Heart right ventricle (tissue), 16 donors: Measurements from ENCODE around the gene SSX3. TPM values are rescaled to one million over a fixed set of nuclear protein-coding genes. Genes with fewer than 3 reads are reported as not detected.
"Not testable (repeated sequence)": the region's sequence is repeated elsewhere in the genome, so short reads cannot be mapped to it uniquely, and the experiment has no call there.

ENCODE experiments used
- ATAC-seq, 8 donors: fragments of 200-7000 bp; cut with Tn5 transposase; one replicate each; pipeline ENCODE4 v1.9.1; 2020; ENCODE audit warnings: mild to moderate bottlenecking in 8 of 8, moderate library complexity in 8 of 8, moderate number of reproducible peaks in 1 of 8
- DNase-seq, 2 donors: peaks; one replicate each; pipeline ENCODE4 v3.0.0-alpha.2; 2020
- H3K27ac ChIP-seq, 10 donors: fragments of 200-600 bp; sonication (generic) in 2 of 10; one replicate each; pipeline versions ENCODE4 v1.5.0 to v1.8.0; 2020 to 2022; ENCODE audit warnings: mild to moderate bottlenecking in 3 of 10
- H3K27me3 ChIP-seq, 7 donors: fragments of 200-600 bp; one replicate each; pipeline ENCODE4 v1.8.0; 2021 to 2022; ENCODE audit warnings: mild to moderate bottlenecking in 2 of 7
- H3K36me3 ChIP-seq, 9 donors: fragments of 200-600 bp; sonication (generic) in 1 of 9; one replicate each; pipeline versions ENCODE4 v1.5.0 to v1.8.0; 2020 to 2022; ENCODE audit warnings: mild to moderate bottlenecking in 2 of 9
- H3K4me1 ChIP-seq, 9 donors: fragments of 200-600 bp; sonication (generic) in 1 of 9; one replicate each; pipeline versions ENCODE4 v1.5.0 to v1.8.0; 2020 to 2022; ENCODE audit warnings: mild to moderate bottlenecking in 4 of 9
- H3K4me3 ChIP-seq, 10 donors: fragments of 200-600 bp; sonication (generic) in 2 of 10; one replicate each; pipeline versions ENCODE4 v1.5.0 to v1.8.0; 2020 to 2022; ENCODE audit warnings: mild to moderate bottlenecking in 7 of 10, moderate library complexity in 2 of 10
- H3K9me3 ChIP-seq, 11 donors: fragments of 200-600 bp in 10 of 11; sonication (generic) in 2 of 11; one replicate each; pipeline versions ENCODE4 v1.5.0 to v1.8.0; 2013 to 2022; ENCODE audit warnings: mild to moderate bottlenecking in 2 of 11, control low read depth in 1 of 11, moderate library complexity in 1 of 11
- WGBS, 2 donors: extraction: QIAGEN DNeasy Blood & Tissue Kit; methylation state at CpG; one replicate each; pipeline ENCODE4 v1.1.7; 2013; ENCODE audit warnings: inconsistent platforms in 1 of 2; 5-methylcytosine and 5-hydroxymethylcytosine counted together
- intact Hi-C, 10 donors: fragments of 100-400 bp; cut with DNase I; formaldehyde crosslinking; loops; one replicate each; pipeline versions ENCODE4 v1.11.1 to v1.14.2; 2022
- long read RNA-seq, 3 donors: library from polyadenylated mRNA; unstranded; transcript quantifications; one replicate each; pipeline ENCODE4 v2.0.0, GENCODE V29; 2020 to 2021
- polyA plus RNA-seq, 2 donors: library from polyadenylated mRNA; stranded (reverse); fragments of 200-250 nt; gene quantifications; one replicate each; pipeline ENCODE4 v1.2.3, GENCODE V29; 2013
- total RNA-seq, 10 donors: library from RNA; stranded (reverse); fragmentation: NEBNext Ultra II Directional in 3 of 10; extraction: Animal tissue kit (Norgen Biotek cat#: 25700) in 3 of 10; gene quantifications; one replicate each; pipeline versions ENCODE4 v1.2.1 to v1.2.4, GENCODE V29; 2021 to 2023
- donor health status: Arrhythmogenic right ventricular cardiomyopathy.
- donor health status: ischemic (EF 13 %, LVEDD 7.1; RV severe dilation, severe dysfunction).
- donor health status: healthy with polysubstance abuse.
- donor health status: DM: no; HTN: yes; CAD: no.
- donor health status: DM: no; HTN: no; CAD: no.
- donor health status: ischemic (EF 25% LVEDD 6.9; RV normal size, moderate dysfunction).
- donor health status: ischemic (EF 25% LVEDD 5.7; RV mildly dilated, moderate dysfunction).
- donor health status: healthy.
- donor health status: DM: yes; HTN: yes; CAD: no.
- donor health status: Ischemic cardiomyopathy.
- donor health status: ischemic (EF 35%, LVEDD 5.7; RV mildly dilated, moderate dysfunction).
- donor health status: nonischemic (EF 11% LVEDD 7.7; RV severe dilation, severe dysfunction).
- donor health status: DM: yes; HTN: yes; CAD: no.
- donor health status: PGD.
- donor health status: ischemic (EF 29% LVEDD 5.4; RV normal size, mild dysfunction).
- donor health status: nonischemic (EF 23%, LVEDD 6.1; RV moderate dilation, normal function).

SSX3 gene, protein sequence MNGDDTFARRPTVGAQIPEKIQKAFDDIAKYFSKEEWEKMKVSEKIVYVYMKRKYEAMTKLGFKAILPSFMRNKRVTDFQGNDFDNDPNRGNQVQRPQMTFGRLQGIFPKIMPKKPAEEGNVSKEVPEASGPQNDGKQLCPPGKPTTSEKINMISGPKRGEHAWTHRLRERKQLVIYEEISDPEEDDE
- not detected for total RNA-seq
- polyA plus RNA-seq = not detected
- long read RNA-seq, donor 1 = 0 reads
- long read RNA-seq, donor 2 = 0 reads
- long read RNA-seq, donor 3 = 0 reads

DNA sequence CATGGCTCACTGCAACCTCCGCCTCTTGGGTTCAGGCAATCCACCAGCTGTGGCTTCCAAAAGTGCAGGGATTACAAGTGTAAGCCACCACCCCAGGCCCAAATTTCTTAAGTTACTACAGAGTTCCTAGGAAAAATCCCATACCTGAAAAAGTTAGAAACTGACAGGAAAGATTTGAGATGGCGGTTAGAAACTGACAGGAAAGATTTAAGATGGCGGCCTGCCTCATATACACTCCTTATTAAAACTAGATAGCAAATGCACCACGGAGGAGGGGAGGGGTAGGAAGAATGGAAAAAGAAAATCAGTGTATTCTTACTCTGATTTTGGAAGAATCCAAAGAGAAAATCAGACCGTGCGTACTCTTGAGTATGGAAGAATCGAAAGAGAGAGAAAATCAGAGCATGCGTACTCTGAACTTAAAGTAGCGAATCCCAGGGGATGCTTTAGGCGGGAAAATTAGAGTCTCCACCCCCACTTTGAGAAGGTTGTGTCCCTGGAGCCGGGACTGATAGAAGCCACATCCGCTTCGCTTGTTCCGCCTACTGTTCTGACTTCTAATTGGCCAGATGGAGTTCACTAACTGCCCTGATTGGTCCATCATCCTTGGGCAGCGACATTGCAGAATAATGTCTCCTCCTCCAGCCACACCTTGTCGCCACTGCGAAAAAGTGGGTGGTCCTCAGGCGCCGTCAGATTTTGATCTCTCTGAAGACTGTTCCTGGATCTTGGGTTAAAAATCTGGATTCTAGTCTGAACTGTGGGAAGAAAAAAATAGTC, at the start of gene SSX3:
SSX3 (minus strand) TSS at position 389 of the 780 bp plus-strand sequence. CDS start 1,454 bp downstream, outside the sequence.
- H3K9me3 ChIP-seq, H3K27me3 ChIP-seq, intact Hi-C loops, ATAC-seq, H3K4me3 ChIP-seq, H3K4me1 ChIP-seq, H3K27ac ChIP-seq, DNase-seq, H3K36me3 ChIP-seq: not testable (repeated sequence)
- WGBS, 2 donors = 93 to 95% methylated on average over 15 to 19 of the region's 19 CpGs

DNA sequence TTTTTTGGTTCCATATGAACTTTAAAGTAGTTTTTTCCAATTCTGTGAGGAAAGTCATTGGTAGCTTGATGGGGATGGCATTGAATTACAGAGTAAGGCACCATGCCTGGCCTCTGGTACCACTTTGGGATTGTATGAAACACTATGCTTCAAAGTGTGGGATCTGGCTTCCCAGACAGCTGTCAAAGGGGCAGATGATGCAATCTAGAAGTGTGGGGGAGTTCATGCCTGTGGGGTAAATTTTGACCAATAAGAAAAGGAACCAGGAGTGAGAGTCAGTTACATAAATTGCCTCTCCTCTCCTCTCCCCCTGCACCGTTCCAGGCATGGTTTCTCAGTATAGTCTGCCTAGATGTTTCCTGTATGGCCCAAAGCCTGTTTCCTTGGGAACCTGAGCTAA, 41.3 kb upstream of the SSX3 start:
- H3K27ac ChIP-seq, H3K4me3 ChIP-seq, DNase-seq, H3K27me3 ChIP-seq, H3K4me1 ChIP-seq, H3K36me3 ChIP-seq, intact Hi-C loops, ATAC-seq, H3K9me3 ChIP-seq: not testable (repeated sequence)
- 38% methylated on average over 1 of the region's 1 CpG for WGBS, 2 donors

DNA sequence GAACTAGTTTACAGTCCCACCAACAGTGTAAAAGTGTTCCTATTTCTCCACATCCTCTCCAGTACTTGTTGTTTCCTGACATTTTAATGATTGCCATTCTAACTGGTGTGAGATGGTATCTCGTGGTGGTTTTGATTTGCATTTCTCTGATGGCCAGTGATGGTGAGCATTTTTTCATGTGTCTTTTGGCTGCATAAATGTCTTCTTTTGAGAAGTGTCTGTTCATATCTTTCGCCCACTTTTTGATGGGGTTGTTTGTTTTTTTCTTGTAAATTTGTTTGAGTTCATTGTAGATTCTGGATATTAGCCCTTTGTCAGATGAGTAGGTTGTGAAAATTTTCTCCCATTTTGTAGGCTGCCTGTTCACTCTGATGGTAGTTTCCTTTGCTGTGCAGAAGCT, 40.4 kb upstream of the SSX3 start:
- DNase-seq, H3K27ac ChIP-seq, ATAC-seq, H3K9me3 ChIP-seq, H3K27me3 ChIP-seq, H3K4me3 ChIP-seq, H3K4me1 ChIP-seq, H3K36me3 ChIP-seq, intact Hi-C loops: not testable (repeated sequence)
- 86 to 90% methylated on average over 1 of the region's 2 CpGs for WGBS, 2 donors

DNA sequence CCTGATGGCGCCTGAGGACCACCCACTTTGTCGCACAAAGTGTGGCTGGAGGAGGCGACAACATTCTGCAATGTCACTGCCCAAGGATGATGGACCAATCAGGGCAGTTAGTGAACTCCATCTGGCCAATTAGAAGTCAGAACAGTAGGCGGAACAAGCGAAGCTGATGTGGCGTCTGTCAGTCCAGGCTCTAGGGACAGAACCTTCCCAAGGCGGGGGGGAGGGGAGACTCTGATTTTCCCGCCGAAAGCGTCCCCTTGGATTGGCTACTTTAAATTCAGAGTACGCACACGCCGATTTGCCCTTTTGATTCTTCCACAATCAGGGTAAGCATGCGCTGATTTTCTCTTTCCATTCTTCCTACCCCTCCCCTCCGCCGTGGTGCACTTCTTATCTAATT, 26.7 kb upstream of the SSX3 start, which contains the start of gene SSX4:
SSX4 (plus strand) TSS at position 301 of the 400 bp plus-strand sequence. CDS start 515 bp downstream, outside the sequence.
- H3K4me3 ChIP-seq, H3K4me1 ChIP-seq, ATAC-seq, H3K9me3 ChIP-seq, intact Hi-C loops, H3K36me3 ChIP-seq, DNase-seq, H3K27ac ChIP-seq, H3K27me3 ChIP-seq: not testable (repeated sequence)
- WGBS, 2 donors = no CpG with 5 or more reads among the region's 16 CpGs

DNA sequence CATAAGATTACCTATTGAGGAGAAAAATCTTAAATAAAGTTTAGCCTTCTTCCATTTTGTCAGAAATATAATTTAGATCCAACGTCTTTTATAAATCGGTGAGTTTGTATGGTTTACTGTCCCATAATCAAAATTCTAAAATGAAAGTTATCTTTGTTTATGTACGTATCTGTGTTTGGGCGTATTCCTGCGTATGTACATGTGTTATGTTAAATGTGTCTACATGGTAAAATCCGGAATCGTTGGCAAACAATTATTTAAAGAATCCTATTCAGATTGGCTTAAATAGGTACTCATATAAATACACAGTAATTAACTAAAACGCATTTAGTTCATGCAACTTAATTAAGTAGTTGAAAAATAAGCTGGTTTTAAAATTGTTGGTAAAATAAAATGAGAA, 13.9 kb upstream of the SSX3 start:
- H3K4me3 ChIP-seq, intact Hi-C loops, ATAC-seq, H3K27ac ChIP-seq, H3K36me3 ChIP-seq, H3K27me3 ChIP-seq, H3K9me3 ChIP-seq, H3K4me1 ChIP-seq, DNase-seq: not testable (repeated sequence)
- no CpG with 5 or more reads among the region's 8 CpGs for WGBS, 2 donors

DNA sequence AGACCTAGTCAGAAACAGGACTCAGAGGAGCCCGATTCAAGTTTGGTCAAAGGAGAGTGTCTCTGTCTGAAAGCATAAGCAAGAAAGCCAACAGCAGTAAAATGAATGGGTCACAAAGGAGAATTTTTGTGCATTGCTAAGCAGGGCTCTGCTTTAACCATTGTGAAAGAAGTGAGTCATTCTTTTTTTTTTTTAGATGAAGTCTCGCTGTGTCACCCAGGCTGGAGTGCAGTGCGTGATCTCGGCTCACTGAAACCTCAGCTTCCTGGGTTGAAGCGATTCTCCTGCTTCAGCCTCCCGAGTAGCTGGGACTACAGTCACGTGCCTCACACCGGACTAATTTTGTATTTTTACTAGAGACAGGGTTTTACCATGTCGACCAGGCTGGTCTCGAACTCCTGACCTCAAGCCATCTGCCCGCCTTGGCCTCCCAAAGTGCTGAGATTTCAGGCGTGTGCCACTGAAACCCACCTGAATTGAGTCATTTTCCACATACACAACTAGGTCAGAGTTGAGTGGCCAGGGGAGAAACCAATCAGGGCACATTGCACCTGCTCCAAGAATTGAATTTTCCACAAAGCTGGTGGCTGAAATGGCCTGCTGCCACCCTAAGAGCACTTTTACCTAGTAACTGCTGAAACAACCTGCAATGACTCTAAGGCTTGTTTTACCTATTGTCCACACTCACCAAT, 11.4 kb upstream of the SSX3 start:
- DNase-seq, intact Hi-C loops, H3K36me3 ChIP-seq, H3K4me1 ChIP-seq, H3K4me3 ChIP-seq, H3K27ac ChIP-seq, H3K27me3 ChIP-seq, H3K9me3 ChIP-seq, ATAC-seq: not testable (repeated sequence)
- WGBS, 2 donors = no CpG with 5 or more reads among the region's 12 CpGs

DNA sequence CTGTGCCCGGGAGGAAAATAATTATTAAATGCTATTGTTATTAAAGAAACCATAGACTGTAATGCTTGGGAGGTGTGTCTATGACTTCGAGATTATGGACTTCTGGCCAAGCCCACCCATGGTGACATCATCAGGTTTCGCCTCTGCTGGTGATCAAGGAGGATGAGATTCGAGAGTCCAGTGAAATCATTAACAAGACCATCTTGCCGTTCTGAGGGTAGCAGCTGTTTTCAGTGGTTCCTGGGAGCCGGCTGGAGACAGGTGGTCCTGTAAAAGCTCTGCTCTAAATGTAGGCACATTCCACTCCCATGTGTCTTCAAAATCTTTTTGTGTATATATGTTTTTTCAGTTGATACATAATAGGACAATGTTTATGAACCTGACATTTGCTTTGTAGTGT, 2.8 kb upstream of the SSX3 start:
- intact Hi-C loops, DNase-seq, H3K27me3 ChIP-seq, H3K4me1 ChIP-seq, H3K36me3 ChIP-seq, H3K9me3 ChIP-seq, ATAC-seq, H3K4me3 ChIP-seq, H3K27ac ChIP-seq: not testable (repeated sequence)
- 60 to 72% methylated on average over 5 to 6 of the region's 6 CpGs for WGBS, 2 donors
